ENCODE results near the gene SRGAP2.
"Not testable (repeated sequence)": the region's sequence is repeated elsewhere in the genome, so short reads cannot be mapped to it uniquely, and the experiment has no call there.

SRGAP2 gene

GRCh38 chr1:206252680-206253335 lies 49.5 kb downstream of the SRGAP2 start:
- ATAC-seq, result not testable (repeated sequence)
